Stimulated activated CD8-positive, alpha-beta memory T cell treated with anti-CD3 and anti-CD28 coated beads, Interleukin-15, amount 100 ng/mL, for 1 hour (primary cell): ENCODE results near the gene DNAH7.

Experiments
- DNase-seq: peaks from one replicate; pipeline ENCODE4 v3.0.0-alpha.2; 2020; ENCODE audit warnings: low read depth

DNAH7 gene

DNA sequence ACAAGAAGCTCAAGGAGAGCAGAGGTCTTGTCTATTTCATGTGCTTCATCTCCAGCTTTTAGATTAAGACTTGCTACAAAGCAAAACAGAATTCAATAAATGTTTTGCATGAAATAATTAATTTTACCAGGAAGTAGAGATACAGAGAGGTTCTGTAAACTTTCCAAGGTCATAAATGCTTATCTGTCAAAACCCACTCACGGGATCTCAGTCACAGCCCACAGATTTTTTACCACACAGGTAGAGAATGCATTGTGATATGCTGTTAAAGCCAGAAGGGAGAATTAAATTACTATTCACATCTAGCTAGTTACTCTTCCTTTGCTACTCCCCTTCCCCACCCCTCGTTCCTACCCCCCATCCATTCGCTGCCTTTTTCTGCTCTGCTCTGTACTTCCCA lies 205.5 kb downstream of the DNAH7 start:
- DNase-seq = no peak

DNA sequence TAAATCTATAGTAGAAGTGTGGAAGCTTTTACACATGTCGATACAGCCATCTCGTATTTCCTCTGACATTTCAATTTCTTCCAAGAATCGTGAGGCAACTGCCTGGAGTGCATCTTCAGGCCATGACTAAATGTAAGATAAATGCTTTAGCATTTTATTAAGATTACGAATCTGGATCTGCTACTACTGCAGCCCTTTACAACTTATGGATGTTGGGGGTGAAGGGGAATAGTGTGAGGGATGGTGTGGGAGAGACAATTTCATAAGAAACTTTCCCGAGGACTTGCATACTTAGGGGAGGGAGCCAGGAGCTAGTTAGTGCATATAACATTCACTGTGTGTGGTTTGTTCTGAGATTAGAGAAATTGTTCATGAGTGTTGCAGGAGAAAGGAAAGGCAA lies 206.8 kb downstream of the DNAH7 start:
- no peak for DNase-seq

DNA sequence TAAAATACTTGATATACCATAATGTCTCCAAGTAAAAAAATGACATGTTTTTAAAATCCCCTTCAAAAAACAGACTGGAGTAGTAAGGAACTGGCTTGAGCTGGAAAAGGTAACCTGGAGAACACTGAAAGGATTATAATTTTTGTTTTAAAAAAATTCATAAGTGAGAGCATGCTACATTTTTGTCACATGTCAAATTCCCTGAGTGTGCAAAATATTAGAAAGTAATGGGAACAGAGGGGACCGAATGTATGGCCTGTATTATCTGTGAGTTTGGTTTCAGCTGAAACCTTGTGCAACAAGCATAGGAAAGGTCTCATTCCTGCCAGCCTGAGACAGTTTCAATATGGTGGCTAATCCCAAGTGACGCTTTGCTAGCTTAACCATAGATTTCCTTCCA lies 209.1 kb downstream of the DNAH7 start:
- no peak for DNase-seq

DNA sequence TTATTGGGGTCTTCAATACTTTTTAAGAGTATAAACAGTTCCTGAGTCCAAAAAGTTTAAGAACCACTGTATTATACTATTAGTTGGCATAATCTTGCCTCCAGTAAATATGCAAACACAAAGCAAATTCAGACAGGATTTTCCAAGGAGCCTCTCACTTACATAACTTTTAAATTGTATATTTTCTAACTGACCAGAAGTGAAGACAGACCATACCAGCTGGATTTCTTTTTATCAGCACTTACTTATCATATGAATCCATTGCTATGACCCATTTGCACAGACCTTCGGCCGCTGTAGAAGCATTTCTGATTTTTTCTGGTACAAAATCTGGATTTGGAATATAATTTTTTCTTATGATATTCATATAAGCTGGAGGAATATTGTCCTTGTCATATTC lies 211.5 kb downstream of the DNAH7 start:
- DNase-seq = no peak

DNA sequence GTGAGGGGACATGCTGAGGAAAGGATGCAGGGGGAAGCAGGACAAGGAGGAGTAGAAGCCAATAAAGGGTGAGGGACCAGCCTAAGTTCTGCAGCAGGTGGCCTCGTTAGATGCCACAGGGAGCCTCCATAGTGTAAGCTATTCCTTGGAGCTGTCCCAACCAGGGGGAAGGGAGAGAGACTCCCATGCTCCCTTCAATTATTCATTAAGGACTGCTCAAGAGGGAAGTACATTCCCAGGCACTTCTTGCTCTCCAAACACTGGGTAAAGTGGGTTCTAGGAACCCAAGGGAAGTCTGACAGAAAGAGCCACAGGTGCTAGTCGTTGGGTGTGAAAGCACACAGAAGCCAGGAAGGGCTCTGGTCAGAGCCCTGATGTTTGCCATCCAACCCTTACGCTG lies 217.9 kb downstream of the DNAH7 start:
- DNase-seq = no peak

DNA sequence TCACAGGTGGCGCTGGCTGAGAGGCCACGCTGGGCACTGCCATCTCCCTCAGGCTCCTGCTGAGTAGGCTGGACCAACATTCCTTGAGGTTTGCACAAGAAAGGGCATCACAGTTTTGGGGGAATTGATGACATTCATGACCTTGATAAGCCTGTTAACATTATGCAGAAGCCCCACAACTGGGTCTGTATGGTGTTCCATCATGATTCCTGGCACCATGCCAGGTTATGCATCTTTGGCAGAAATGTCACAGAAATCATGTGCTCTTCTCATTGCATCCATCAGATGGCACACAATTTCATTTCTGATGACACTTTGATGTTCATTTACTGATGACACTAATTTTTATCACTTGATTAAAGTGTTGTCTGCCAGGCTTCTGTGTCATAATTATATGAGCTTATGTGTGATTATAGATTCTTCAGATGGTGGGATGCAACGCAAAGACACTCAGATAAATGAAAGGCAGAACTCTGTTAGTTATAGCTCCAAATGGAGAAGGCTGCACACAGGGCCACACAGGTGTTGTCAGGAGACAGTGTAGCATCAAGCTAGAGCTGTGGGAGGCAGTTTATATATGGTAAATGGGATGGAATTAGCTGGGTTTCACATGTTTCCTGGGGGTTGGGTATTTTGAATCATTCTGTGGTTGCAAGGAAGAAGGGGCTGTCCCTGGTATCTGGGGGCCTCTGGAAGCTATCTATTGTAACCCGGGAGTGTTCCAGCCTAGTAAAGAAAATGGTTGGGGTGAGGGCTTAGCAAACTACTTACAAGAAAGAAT lies 220.3 kb downstream of the DNAH7 start:
- DNase-seq = no peak

DNA sequence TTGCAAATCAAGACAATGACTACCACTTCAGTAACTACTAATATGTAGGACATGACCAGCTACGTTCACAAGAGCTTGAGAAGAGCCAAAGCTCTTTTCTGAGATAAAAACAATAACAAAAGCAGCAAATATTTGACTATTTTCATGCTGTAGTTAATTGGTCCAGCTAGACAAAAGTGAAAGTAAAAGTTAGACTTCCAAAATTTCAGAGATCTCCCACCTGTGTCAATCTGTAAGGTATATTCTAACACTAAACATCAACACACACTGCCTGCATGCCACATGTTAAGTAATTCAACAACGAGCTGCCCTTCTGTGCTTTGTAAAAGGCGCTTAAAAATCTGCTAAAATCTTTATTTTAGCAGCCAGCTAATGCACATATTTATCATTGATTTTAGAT lies 225.7 kb downstream of the DNAH7 start:
- DNase-seq = no peak

DNA sequence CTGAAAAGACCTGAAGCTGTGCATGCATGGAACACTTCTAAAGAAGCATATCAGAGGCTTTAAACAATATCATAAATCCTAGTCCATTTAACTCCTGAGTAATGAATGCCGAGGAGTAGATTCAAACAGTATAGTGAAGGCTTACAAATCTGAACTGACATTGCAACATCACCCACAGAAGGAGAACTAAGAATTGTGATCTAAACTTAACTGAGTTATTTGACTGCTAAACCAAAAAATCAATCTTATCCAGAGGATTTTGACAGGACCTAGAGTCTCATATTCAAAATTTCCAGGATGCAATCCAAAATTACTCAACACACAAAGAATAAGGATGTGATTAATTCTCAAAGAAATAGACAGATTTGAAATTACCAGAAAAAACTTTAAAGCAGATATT lies 230.6 kb downstream of the DNAH7 start:
- no peak for DNase-seq

DNA sequence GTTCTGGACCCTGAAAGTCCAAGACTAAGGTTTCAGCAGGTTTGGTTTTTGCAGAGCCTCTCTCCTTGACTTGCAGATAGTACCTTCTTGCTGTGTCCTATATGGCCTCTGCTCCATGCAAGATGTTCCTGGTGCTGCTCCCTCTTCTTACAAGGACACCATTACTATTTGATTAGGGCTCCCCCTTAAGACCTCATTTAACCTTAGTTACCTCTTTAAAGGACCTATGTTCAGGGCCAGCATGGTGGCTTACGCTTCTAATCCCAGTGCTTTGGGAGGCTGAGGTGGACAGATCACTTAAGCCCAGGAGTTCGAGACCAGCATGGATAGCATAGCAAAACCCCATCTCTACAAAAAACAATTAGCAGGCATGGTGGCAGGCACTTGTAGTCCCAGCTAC lies 232.6 kb downstream of the DNAH7 start:
- DNase-seq = no peak

DNA sequence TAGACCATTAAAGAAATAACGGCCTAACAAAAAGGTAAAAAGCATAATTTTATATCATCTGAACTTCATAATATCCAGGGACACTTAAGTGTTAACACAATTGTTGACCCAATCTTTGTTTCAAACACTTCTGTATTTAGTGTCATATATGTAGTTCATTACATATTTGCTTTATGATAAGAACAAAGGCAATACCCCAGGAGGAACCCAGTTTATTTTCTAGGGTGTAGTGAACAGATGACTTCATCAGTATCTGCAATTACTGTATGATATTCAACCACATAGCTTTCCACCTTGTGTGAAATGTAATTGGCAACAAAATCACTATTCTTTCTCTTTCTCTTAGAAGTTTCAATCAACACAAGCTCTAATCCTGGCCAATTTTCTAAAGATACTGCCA lies 233.8 kb downstream of the DNAH7 start:
- DNase-seq = no peak

DNA sequence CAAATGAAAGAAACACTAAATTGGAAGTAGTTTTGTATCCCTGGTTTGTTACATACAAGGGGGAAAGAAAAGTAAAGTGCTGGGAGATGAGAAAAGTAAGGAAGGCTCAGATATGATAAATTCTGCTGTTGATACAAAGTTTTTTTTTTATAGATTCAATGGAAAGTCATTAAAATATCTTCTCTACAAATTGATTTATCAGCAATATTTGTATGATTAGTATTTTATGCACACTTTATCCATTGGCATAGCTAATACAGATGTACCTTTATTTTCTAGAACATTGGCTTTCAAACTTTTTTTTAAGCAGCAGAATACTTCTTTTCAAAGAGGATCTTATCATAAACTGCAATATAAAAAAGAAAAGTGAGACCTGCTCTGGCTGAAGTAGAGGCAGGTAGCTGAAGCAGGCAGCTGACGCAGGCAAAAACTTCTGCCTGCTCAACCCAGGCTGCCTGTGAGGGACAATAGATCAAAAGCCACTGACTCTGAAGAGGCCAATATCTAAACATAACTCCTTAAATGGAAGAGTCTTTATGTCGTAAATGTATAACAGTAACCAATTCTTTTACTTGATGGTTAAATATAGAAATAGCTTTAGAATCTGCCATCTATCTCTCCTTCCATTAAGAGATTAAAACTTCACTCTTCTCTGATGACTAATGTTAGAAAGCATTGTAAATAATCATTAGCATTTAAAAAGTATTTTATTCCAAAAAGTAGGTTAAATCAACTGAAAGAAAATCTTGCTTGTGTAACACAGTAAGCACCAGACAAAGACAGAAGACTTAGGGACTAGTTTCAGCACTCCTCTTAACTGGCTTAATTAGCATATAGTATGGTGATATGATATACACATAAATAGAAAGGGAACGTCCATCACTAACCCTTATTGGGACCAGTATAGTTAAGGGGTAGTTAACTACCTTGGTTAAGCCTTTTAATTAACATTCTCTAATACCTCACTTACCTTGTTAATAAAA lies 237.4 kb downstream of the DNAH7 start:
- DNase-seq = no peak

DNA sequence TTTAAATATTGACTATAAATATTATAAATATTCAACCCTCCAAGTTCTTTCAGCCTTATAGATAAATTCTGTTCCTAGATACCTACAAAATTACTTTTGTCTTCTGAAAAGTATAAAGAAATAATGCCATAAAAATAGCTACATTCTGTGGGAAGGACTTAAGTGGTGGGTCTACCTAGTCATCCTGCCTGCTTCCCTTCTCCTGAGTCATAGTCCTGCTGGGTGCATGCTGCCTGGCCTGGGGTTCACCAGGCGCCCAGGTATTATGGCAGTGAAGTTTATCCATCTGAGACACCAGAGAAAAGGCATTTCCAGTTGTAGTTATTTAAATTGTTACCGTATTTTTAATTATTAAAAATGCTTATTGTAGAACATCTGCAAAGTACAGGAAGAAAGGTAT lies 244.2 kb downstream of the DNAH7 start:
- DNase-seq = no peak

DNA sequence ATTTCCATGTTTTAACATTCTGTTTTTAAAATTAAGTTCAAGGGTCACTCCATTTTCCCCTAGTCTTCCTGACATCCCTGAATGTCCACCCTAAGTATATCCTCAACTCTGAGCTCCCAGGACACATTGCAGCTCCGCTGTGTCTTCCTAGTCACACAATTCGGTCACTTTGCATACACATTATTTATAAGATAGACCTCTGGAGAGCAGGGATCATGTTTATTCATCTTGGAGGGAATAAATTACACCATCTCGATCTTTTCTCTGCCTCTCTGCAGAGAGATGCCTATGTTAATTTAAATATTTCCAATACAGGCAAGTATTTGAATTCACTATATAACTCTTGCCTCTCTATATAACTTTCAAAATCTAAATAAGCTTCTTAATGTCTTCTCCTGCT lies 245.4 kb downstream of the DNAH7 start:
- no peak for DNase-seq

DNA sequence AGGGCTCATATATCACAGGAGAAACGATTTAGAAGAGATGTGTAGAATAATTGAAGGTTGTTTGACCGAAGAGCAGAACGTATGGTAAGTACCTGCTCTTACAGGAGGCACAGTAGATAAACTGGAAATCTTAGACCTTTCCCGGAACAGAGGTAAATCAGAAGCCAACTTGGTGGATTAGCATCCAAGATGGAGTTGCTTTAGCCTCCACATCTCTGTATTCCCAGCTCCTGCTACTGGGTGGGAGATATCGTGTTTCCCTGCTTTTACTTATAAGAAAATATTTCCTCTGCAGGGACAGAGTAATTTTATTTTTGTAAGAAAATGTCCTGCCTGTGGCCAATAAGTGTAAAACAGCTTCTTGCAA lies 247.1 kb downstream of the DNAH7 start:
- DNase-seq = no peak

DNA sequence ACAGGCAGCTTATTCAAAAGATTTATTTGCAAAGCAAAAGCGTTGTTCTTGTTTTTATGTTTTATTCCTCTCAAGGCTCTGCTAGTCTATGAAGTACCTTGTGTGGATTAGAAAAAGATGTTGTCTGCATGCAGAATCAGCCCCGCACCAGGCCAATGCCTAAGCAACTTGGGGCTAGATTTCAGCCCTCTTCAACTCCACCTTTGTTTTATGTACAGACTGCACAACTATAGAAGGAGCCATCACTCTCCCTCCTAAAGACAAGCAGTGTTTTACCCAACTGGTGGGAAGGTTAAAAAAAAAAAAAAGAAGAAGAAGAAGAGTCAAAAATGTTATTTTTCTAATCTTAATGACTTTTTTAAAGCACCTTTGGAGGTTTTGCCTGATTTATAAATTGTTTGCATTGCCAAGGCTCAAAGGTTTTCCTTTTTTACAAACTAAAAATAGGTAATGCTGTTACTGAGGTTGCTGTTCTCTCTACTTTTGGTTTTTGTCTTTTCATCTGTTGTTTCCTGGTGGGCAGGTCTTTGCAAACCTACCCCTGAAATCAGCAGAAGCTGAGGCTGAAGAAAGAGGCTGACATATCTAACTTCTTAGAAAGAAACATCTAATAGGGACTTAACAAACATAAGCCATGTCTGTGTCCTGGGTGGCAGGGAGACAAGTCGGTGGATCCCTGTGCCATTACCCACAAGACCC lies 247.6 kb downstream of the DNAH7 start:
- no peak for DNase-seq

DNA sequence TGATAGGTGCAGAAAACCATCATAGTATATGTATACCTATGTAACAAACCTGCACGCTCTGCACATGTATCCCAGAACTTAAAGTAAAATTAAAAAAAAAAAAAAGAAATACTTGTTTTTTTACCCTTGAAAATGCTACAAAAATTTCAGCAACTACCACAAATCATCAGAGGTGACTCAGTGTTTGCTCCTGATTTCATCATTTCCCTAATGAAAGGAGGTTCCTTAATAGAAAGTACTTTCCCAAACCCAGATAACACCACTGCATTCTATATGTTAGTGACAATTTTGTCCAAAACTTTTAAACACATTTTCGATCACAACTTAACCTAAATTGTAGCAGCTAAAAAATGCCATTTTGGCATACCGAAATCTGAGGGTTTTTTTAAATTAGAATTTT lies 248.3 kb downstream of the DNAH7 start:
- DNase-seq = no peak

DNA sequence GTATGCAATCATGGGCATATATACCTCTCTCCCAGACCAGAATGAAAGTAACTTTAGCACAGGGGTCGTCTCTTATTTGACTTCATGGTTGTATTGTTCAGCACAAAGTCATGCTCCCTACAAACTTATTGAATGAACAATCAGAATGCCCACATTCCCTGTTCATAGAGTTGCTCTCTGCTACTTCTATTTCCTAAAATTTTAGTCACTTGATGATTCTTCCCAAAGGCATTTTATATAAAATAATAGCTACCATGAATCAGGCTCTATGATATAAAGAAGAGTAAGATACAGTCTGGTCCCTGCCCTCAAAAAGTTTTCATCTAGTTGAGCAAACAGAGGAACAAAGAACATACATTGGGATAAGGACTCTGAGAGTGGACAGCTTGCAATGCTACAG lies 249.4 kb downstream of the DNAH7 start:
- DNase-seq = no peak

DNA sequence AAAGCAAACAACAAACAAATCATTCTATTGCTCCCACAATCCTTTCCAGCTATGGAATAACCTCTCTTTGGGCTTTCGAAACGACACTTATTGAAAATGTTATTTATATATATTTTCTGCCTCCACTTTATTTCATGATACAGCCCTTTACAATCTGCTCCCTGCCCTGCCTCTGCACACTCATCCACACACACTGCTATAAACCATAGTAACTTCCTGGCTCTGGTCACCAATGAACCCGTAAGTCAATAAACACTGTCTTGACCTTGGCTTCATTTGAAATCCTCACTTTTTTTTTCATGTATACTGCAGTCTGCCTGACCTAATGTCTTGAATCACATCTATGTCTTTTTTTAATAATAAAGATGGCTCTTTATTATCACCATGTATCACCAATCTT lies 250.1 kb downstream of the DNAH7 start:
- DNase-seq = no peak

DNA sequence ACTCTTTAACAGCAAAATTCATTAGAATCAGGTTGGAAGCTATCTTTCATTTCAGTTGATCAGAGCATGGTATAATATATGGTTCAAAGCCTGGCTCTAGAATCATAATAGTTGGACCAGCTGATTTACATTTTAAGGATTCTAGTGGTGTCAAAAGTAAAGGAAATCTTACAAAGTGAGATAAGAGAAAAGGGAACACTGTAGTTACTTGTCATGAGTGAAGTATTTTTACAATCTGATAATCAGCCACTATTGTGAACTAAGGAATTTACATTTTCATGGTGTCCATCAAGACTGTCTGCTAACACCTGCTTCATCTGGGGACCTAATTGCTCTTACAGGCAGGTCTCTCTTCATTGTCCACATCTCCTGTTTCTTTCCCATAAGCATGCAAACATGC lies 250.5 kb downstream of the DNAH7 start:
- DNase-seq = no peak

DNA sequence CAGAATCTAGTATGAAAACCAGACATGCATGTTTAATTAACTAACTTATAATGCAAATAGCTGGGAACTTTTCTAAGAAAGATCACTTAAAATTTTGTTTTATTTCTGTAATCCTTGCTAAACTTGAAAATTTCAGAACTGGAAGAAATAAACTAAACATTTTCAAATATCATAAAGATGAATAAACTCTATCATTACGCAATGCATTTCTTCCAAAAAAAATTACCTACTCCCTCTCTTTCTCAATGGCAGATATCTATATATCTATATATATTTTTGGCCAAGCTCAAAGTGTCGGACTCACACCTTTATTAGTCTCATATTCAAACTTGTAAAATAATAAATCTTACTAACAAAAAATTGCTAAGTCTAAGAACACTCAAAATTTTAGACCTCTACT lies 253.6 kb downstream of the DNAH7 start:
- DNase-seq = no peak

DNA sequence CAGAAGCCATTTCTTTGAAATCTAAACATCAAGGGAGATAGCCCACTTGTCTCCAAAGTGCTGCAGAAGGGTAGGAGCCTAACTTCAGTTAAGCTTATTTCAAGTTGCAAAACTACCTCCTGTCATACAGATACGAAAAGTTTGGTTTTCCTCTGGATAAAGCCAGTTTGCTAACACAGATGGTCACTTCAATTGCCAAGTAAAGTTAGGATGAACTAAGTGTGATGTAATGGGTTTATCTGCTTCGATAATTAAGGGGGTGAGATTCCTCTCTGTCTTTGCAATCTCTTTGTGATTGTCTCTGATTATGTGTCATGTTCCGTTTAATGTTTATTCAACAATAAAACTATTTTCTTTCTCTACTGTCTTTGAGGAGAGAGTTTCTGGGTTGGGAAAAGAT lies 255.2 kb downstream of the DNAH7 start:
- no peak for DNase-seq

DNA sequence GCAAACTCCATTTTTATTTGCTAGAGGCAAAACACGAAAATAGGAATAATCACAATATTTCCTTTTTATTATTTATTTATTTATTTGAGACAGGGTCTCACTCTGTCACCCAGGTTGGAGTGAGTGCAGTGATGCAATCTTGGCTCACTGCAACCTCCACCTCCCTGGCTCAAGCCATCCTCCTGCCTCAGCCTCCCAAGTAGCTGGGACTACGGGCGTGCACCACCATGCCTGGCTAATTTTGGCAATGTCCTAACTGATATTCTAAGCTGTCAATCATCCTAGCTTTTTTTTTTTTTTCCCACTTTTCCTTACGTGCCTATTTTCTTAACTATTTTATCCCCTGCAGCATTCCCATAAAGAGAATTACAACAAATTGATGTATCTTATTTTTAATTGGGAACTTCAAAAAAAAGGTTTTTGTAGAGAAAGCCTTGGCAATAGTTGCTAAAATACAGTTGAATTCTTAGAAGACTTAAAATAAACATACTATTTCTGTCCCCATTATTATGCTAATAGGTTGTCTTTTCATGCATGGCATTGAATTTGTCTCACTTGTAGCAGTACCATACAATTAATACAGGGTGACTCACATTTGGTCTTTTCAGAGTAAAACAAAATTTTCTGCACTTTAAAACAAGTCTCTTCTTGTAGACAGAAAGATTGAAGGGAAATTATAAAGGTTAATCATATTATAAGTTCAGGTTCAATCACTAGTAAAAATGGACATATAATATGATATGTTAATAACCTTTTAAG lies 258.1 kb downstream of the DNAH7 start:
- DNase-seq = no peak
